ENCODE data around the gene GET3.

DNA sequence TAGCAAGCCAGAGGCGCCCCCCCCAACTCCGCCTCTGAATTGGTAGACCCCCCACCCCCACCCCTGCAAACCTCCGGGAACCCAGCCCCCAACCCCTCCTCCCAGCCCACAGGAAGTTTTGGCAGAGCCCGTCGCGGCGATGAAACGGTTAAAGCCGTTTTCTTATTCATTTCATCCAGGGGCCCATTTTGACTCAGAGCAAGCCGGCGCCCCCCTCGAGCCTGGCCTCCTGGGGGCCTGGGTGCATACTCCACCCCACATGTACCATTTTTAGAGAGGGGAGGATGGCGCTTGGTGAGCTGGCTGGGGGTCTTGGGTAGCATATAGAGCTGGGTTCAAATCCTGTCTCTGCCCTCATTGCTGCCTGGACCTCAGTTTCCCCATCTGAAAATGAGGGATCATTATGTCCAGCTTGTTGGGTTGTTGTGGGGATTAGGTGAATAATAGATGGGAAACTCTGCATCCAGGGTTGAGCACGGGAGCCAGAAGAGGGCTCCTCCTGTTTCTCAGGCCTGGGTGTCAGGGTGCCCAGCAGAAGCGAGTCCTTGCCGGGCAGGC, 46.1 kb downstream of the GET3 start:
- TF ChIP-seq, protein P1, sequence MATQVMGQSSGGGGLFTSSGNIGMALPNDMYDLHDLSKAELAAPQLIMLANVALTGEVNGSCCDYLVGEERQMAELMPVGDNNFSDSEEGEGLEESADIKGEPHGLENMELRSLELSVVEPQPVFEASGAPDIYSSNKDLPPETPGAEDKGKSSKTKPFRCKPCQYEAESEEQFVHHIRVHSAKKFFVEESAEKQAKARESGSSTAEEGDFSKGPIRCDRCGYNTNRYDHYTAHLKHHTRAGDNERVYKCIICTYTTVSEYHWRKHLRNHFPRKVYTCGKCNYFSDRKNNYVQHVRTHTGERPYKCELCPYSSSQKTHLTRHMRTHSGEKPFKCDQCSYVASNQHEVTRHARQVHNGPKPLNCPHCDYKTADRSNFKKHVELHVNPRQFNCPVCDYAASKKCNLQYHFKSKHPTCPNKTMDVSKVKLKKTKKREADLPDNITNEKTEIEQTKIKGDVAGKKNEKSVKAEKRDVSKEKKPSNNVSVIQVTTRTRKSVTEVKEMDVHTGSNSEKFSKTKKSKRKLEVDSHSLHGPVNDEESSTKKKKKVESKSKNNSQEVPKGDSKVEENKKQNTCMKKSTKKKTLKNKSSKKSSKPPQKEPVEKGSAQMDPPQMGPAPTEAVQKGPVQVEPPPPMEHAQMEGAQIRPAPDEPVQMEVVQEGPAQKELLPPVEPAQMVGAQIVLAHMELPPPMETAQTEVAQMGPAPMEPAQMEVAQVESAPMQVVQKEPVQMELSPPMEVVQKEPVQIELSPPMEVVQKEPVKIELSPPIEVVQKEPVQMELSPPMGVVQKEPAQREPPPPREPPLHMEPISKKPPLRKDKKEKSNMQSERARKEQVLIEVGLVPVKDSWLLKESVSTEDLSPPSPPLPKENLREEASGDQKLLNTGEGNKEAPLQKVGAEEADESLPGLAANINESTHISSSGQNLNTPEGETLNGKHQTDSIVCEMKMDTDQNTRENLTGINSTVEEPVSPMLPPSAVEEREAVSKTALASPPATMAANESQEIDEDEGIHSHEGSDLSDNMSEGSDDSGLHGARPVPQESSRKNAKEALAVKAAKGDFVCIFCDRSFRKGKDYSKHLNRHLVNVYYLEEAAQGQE (IDR thresholded peaks at IDR 0.05; ENCODE audit: low read depth), result no peak
- TF ChIP-seq EP300 (IDR thresholded peaks at IDR 0.05; ENCODE audit: borderline replicate concordance), result no peak
- no peak; the same call in 1 of the 2 replicates for TF ChIP-seq TAF1 (IDR thresholded peaks at IDR 0.05; ENCODE audit: low read depth)
- no peak for TF ChIP-seq CEBPB (IDR thresholded peaks at IDR 0.05)
- no peak for TF ChIP-seq TCF12 (IDR thresholded peaks at IDR 0.05; ENCODE audit: low read depth)
- no peak for TF ChIP-seq NFIC (IDR thresholded peaks at IDR 0.05)
- no peak for TF ChIP-seq RAD21 (IDR thresholded peaks at IDR 0.05; ENCODE audit: low read depth)
- TF ChIP-seq ZBTB7A (IDR thresholded peaks at IDR 0.05; ENCODE audit: low read depth), result no peak
- TF ChIP-seq TEAD4 (IDR thresholded peaks at IDR 0.05), result no peak
- TF ChIP-seq, protein P2, sequence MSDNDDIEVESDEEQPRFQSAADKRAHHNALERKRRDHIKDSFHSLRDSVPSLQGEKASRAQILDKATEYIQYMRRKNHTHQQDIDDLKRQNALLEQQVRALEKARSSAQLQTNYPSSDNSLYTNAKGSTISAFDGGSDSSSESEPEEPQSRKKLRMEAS (IDR thresholded peaks at IDR 0.05), result no peak
- no peak for TF ChIP-seq YY1 (IDR thresholded peaks at IDR 0.05; ENCODE audit: low read depth)
- no peak for TF ChIP-seq EGR1 (IDR thresholded peaks at IDR 0.05)
- TF ChIP-seq, protein P3, sequence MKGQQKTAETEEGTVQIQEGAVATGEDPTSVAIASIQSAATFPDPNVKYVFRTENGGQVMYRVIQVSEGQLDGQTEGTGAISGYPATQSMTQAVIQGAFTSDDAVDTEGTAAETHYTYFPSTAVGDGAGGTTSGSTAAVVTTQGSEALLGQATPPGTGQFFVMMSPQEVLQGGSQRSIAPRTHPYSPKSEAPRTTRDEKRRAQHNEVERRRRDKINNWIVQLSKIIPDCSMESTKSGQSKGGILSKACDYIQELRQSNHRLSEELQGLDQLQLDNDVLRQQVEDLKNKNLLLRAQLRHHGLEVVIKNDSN (IDR thresholded peaks at IDR 0.05), result no peak
- no peak for TF ChIP-seq CREB1 (IDR thresholded peaks at IDR 0.05; ENCODE audit: low read depth)
